Erythroblast (primary cell): ENCODE results near the gene C2orf92.

Source experiments
- GATA1 ChIP-seq: IDR thresholded peaks from 2 replicates; pipeline ENCODE4 v1.6.1; 2011; ENCODE audit warnings: low read depth, mild to moderate bottlenecking, control low read depth, low read length, moderate library complexity
- POLR2A ChIP-seq: IDR thresholded peaks from 2 replicates; pipeline ENCODE4 v1.6.1; 2011; ENCODE audit warnings: mild to moderate bottlenecking, low read length

DNA sequence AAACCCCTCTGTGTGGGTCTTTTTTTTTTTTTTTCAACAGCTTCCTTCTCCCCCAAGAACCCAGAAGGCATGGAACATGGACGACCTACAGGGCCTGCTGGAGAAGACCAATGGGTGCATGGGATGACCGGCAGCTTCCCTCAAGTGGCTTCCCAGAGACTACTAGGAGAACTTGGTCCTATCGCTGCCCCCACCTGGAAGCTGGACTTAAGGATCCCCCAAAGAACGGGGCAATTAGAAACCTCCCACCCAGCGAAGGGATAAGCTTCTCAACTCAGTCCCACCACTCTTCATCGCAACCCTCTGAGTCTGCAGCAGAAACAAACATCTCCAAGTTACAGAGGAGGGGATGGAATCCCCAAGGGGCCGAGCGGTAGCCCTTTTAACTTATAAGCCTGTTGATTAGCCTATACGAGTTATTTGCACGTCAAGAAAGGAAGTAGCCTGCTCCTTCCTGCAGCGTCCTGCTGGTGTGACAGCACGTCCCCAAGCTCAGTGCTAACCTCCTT, 7.1 kb upstream of the C2orf92 start:
- no peak for TF ChIP-seq POLR2A
- no peak for TF ChIP-seq GATA1
